Measurements from ENCODE around the gene TSHZ3. TPM values are rescaled to one million over a fixed set of nuclear protein-coding genes. Genes with fewer than 3 reads are reported as not detected.

TSHZ3 gene
- total and polyA plus RNA-seq, 2 of the 13 experiments (the other 11 are each of a cell fraction or from before 2014, with no cell fraction given), result not detected

- WGBS (ENCODE audit: low lambda C conversion rate), result 20% methylated on average over 9 of the region's 16 CpGs
- no peaks in the 10 kb centered on the region for H4K20me1 ChIP-seq (ENCODE audit: insufficient read depth, low read length)
- H3K4me2 ChIP-seq (ENCODE audit: low read depth, low read length), result no peak overlapping the region
- ATAC-seq, result no peak
- intact Hi-C loops (cut with micrococcal nuclease; ENCODE audit: unreplicated experiment), result no loop called here
- no TSS peak for BruUV-seq (replicated peaks)
- in situ Hi-C loops (cut with HindIII; ENCODE audit: extremely low pct_ligation_motif_present, low pct_unique_long_range_greater_than_20kb), result no loop called here
- ChIA-PET POLR2A (no interaction called here), CTCF (ENCODE audit: low intra/inter-chr PET ratio, low total read pairs) (no interaction called here)
- no peak for TF ChIP-seq ZSCAN21 (CRISPR knock-in tag; IDR thresholded peaks at IDR 0.05; ENCODE audit: borderline replicate concordance)
- peaks cover 0 to 7% of the 10 kb centered on the region in 2 experiments; a peak in 1 of 5 replicates for H3K27me3 ChIP-seq (ENCODE audit: control insufficient read depth in 1 of 2, insufficient read depth in 2 of 2, low read length in 2 of 2)
- no peak overlapping the region for H2AFZ ChIP-seq (ENCODE audit: low read length)
- no peak overlapping the region for H3K9ac ChIP-seq (ENCODE audit: insufficient read depth, low read depth, low read length)
- no peaks in the 10 kb centered on the region for H3K79me2 ChIP-seq (ENCODE audit: insufficient read depth, low read length)
- H3K36me3 ChIP-seq (replicated peaks in 1 of 2; ENCODE audit: control insufficient read depth in 1 of 2, insufficient read depth in 2 of 2, low read length in 2 of 2), result no peaks in the 10 kb centered on the region
- no peak for FAIRE-seq
- H3K9me3 ChIP-seq (ENCODE audit: low read length), result no peaks in the 10 kb centered on the region
- no peak for DNase-seq (ENCODE audit: low spot score)
- H3K4me1 ChIP-seq (ENCODE audit: insufficient read depth, low read length), result no peaks in the 10 kb centered on the region
- H3K4me3 ChIP-seq (replicated peaks in 1 of 3; ENCODE audit: insufficient read depth in 1 of 3, low read depth in 2 of 3, low read length in 3 of 3), result no peak overlapping the region
- no peak overlapping the region for H3K27ac ChIP-seq (ENCODE audit: extremely low read length, insufficient read depth, low read length)
These were observed 69.8 kb downstream of the TSHZ3 start for GRCh38 chr19:31279436-31279765.

DNA sequence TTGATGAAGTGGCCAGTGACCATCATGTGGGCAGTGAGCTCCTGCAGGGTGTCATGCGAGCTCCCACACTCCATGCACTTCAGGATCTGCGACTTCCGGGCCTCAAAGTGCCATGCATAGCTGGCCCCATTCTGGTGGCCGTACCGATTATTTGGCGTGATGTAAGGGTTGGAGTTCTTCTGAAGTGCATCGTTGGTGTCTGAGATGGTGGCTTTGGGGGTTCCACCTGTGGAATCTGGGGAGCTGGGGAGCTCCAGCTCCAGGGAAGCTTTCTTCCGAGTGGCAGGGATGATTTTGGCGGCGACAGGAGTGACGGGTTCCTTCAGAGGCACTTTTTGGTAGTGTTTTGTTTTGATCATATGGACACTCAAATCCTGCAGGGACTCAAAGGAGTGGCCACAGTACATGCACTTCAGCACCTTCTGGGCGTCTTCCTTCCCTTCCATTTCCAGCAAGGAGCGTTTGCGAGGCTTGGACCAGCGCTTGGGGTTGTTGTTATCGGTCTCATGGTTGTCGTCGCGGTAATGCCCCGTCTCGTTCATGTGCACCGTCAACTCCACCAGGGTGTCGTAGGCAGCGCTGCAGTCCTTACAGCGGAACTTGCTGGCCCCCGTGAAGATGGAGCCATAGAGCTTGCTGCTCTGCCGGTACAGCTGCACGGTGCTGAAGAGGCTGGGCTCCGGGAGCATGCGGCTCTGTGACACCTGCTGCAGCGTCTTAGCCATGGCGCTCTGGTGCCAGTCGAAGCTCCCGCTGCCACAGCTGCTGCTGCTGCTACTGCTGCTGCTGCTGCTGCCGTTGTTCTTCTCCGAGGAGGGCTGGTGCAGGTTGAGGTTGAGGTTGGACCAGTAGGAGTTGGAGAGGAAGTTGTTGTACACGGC is 70.4 kb downstream of the TSHZ3 start:
- no peak for ATAC-seq
- Histone ChIP-seq H3K4me1 (ENCODE audit: insufficient read depth, low read length) (no peaks in the 10 kb centered on the region), H2AFZ (ENCODE audit: low read length) (no peak overlapping the region), H3K36me3 (replicated peaks in 1 of 2; ENCODE audit: control insufficient read depth in 1 of 2, insufficient read depth in 2 of 2, low read length in 2 of 2) (no peaks in the 10 kb centered on the region), H3K4me2 (ENCODE audit: low read depth, low read length) (no peak overlapping the region), H3K9me3 (ENCODE audit: low read length) (no peaks in the 10 kb centered on the region), H3K9ac (ENCODE audit: insufficient read depth, low read depth, low read length) (no peak overlapping the region), H3K4me3 (replicated peaks in 1 of 3; ENCODE audit: insufficient read depth in 1 of 3, low read depth in 2 of 3, low read length in 3 of 3) (no peak overlapping the region), H3K27me3 (ENCODE audit: control insufficient read depth in 1 of 2, insufficient read depth in 2 of 2, low read length in 2 of 2) (peaks cover 0 to 4% of the 10 kb centered on the region in 2 experiments; a peak in 1 of 5 replicates), H3K27ac (ENCODE audit: extremely low read length, insufficient read depth, low read length) (no peak overlapping the region), H4K20me1 (ENCODE audit: insufficient read depth, low read length) (no peaks in the 10 kb centered on the region), H3K79me2 (ENCODE audit: insufficient read depth, low read length) (no peaks in the 10 kb centered on the region)
- FAIRE-seq, result no peak
- in situ Hi-C loops (cut with HindIII; ENCODE audit: extremely low pct_ligation_motif_present, low pct_unique_long_range_greater_than_20kb) (no loop called here), intact Hi-C loops (cut with micrococcal nuclease; ENCODE audit: unreplicated experiment) (no loop called here)
- no TSS peak for BruUV-seq (replicated peaks)
- no peak for DNase-seq (ENCODE audit: low spot score)
- CTCF ChIA-PET (ENCODE audit: low intra/inter-chr PET ratio, low total read pairs), result no interaction called here
- POLR2A ChIA-PET, result no interaction called here
- WGBS (ENCODE audit: low lambda C conversion rate), result 61% methylated on average over 23 of the region's 37 CpGs
- TF ChIP-seq, protein P1, sequence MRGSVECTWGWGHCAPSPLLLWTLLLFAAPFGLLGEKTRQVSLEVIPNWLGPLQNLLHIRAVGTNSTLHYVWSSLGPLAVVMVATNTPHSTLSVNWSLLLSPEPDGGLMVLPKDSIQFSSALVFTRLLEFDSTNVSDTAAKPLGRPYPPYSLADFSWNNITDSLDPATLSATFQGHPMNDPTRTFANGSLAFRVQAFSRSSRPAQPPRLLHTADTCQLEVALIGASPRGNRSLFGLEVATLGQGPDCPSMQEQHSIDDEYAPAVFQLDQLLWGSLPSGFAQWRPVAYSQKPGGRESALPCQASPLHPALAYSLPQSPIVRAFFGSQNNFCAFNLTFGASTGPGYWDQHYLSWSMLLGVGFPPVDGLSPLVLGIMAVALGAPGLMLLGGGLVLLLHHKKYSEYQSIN (CRISPR knock-in tag; IDR thresholded peaks at IDR 0.05; ENCODE audit: borderline replicate concordance), result no peak
- TF ChIP-seq NFYC (CRISPR knock-in tag; IDR thresholded peaks at IDR 0.05), result no peak

Measured in HepG2 (cell line).